ENCODE measurements around the gene MTG1.

MTG1 gene

GRCh38 chr10:133457100-133457841, 63.3 kb downstream of the MTG1 start:
- TF ChIP-seq CTCF (IDR thresholded peaks at IDR 0.05; ENCODE audit: borderline replicate concordance, insufficient read depth, low read depth, low read length), result no peak
- no peak overlapping the region for H3K4me3 ChIP-seq (ENCODE audit: low read depth, low read length)

- no peak overlapping the region for H3K4me3 ChIP-seq (ENCODE audit: low read depth, low read length)
- TF ChIP-seq CTCF (IDR thresholded peaks at IDR 0.05; ENCODE audit: borderline replicate concordance, insufficient read depth, low read depth, low read length), result no peak
Measured at GRCh38 chr10:133458021-133458709, 64.2 kb downstream of the MTG1 start.

- TF ChIP-seq CTCF (IDR thresholded peaks at IDR 0.05; ENCODE audit: borderline replicate concordance, insufficient read depth, low read depth, low read length), result no peak
Measured at GRCh38 chr10:133458710-133459453, 64.9 kb downstream of the MTG1 start.

GRCh38 chr10:133459454-133460207, 65.7 kb downstream of the MTG1 start:
- H3K4me3 ChIP-seq (ENCODE audit: low read depth, low read length), result no peak overlapping the region
- no peak for TF ChIP-seq CTCF (IDR thresholded peaks at IDR 0.05; ENCODE audit: borderline replicate concordance, insufficient read depth, low read depth, low read length)

More at GRCh38 chr10:133458710-133459453, 64.9 kb downstream of the MTG1 start:
- no peak overlapping the region for H3K4me3 ChIP-seq (ENCODE audit: low read depth, low read length)

- H3K4me3 ChIP-seq (ENCODE audit: low read depth, low read length), result no peak overlapping the region
- TF ChIP-seq CTCF (IDR thresholded peaks at IDR 0.05; ENCODE audit: borderline replicate concordance, insufficient read depth, low read depth, low read length), result no peak
Measured at GRCh38 chr10:133460208-133460769, 66.3 kb downstream of the MTG1 start.

GRCh38 chr10:133461027-133461426, 67.1 kb downstream of the MTG1 start:
- H3K4me3 ChIP-seq (ENCODE audit: low read depth, low read length), result no peak overlapping the region
- no peak for TF ChIP-seq CTCF (IDR thresholded peaks at IDR 0.05; ENCODE audit: borderline replicate concordance, insufficient read depth, low read depth, low read length)
